Left ventricle myocardium inferior (tissue), 1 donor: ENCODE data around the gene PCDHGA10. TPM values are rescaled to one million over a fixed set of nuclear protein-coding genes. Genes with fewer than 3 reads are reported as not detected.

Experiments used
- DNase-seq: peaks from one replicate; pipeline ENCODE4 v3.0.0-alpha.2; 2020
- H3K27ac ChIP-seq: fragments of 200-600 bp; replicated peaks from 2 replicates; pipeline ENCODE4 v1.8.0; 2021
- H3K27me3 ChIP-seq: fragments of 200-600 bp; 2 replicates; pipeline ENCODE4 v1.8.0; 2021; ENCODE audit warnings: low read depth
- H3K36me3 ChIP-seq: fragments of 200-600 bp; 2 replicates; pipeline ENCODE4 v1.8.0; 2021
- H3K4me1 ChIP-seq: fragments of 200-600 bp; 2 replicates; pipeline ENCODE4 v1.8.0; 2021
- H3K4me3 ChIP-seq: fragments of 200-600 bp; 2 replicates; pipeline ENCODE4 v1.8.0; 2021; ENCODE audit warnings: mild to moderate bottlenecking, moderate library complexity
- H3K9me3 ChIP-seq: fragments of 200-600 bp; replicated peaks from 2 replicates; pipeline ENCODE4 v1.8.0; 2021
- CTCF ChIP-seq: fragments of 200-600 bp; IDR thresholded peaks from 2 replicates; pipeline ENCODE4 v1.8.0; 2021; ENCODE audit warnings: antibody characterized with exemption, mild to moderate bottlenecking, borderline replicate concordance
- intact Hi-C: fragments of 100-400 bp; cut with micrococcal nuclease; formaldehyde crosslinking; loops from one replicate; pipeline ENCODE4 v1.11.0; 2022
- long read RNA-seq: library from polyadenylated mRNA; unstranded; transcript quantifications from one replicate; pipeline ENCODE4 v2.0.0, GENCODE V29; 2021
- total RNA-seq: library from RNA; stranded (reverse); fragmentation: NEBNext Ultra II Directional; extraction: Animal tissue kit (Norgen Biotek cat#: 25700); gene quantifications from one replicate; pipeline ENCODE4 v1.2.1, GENCODE V29; 2021
- donor health status: DM: no; HTN: yes; CAD: no; lungs with severe emphysema.

PCDHGA10 gene
- 5.0 TPM for total RNA-seq
- long read RNA-seq = 0 reads

- intact Hi-C loops = loop anchor here (10.0 kb wide), 1 partner anchor 142 kb away; no protein-coding TSS in a partner anchor
- H3K4me3 ChIP-seq = peak within 1 kb of the TSS; percentile 54
- H3K27me3 ChIP-seq = no peaks in the 10 kb centered on the region
- peaks cover 41% of the 10 kb centered on the region for H3K36me3 ChIP-seq
- peaks cover 99% of the 10 kb centered on the region for H3K9me3 ChIP-seq
- peak within 1 kb of the TSS; percentile 50 for H3K27ac ChIP-seq
- no peak for DNase-seq
- H3K4me1 ChIP-seq = peaks cover 46% of the 10 kb centered on the region
- TF ChIP-seq CTCF = peak; percentile 66
These were observed at the start of gene PCDHGA10 for GRCh38 chr5:141412854-141413539. PCDHGA10 (plus strand) TSS chr5:141412987; CDS start chr5:141413176, 189 bp downstream.

DNA sequence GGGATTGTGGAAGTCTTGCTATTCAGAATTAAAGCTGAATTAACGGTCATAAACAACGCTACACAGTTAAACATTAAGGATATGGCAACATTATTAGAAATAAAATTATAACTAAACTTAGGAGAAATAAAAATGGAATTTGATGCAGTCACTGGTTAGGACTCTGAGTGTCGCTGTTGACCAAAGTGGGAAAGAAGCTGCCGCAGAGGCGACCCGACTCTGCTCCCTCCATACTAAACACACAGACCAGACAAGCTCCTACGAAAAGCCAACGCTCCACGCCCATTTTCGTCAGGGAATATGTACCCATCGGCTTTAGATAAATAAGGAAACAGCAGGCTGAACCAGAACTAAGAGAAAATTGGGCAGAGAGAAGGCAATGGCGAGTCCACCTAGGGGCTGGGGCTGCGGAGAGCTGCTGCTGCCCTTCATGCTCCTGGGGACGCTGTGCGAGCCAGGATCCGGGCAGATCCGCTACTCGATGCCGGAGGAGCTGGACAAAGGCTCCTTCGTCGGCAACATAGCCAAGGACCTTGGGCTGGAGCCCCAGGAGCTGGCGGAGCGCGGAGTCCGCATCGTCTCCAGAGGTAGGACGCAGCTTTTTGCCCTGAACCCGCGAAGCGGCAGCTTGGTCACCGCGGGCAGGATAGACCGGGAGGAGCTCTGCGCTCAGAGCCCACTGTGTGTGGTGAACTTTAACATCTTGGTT lies 48.7 kb upstream of the PCDHGA10 start, which contains the start of gene PCDHGA5:
Gene PCDHGA5, plus strand, starts transcription at position 211 of the 709 bp plus-strand sequence. Its CDS starts 169 bp downstream, at position 380.
- peaks cover 98% of the 10 kb centered on the region for H3K9me3 ChIP-seq
- H3K27me3 ChIP-seq = no peaks in the 10 kb centered on the region
- H3K4me3 ChIP-seq = peak within 1 kb of the TSS; percentile 47
- DNase-seq = no peak
- peak within 1 kb of the TSS; percentile 45 for H3K27ac ChIP-seq
- peak; percentile 51 for TF ChIP-seq CTCF
- intact Hi-C loops = no loop called here
- peaks cover 30% of the 10 kb centered on the region for H3K36me3 ChIP-seq
- peaks cover 42% of the 10 kb centered on the region for H3K4me1 ChIP-seq

DNA sequence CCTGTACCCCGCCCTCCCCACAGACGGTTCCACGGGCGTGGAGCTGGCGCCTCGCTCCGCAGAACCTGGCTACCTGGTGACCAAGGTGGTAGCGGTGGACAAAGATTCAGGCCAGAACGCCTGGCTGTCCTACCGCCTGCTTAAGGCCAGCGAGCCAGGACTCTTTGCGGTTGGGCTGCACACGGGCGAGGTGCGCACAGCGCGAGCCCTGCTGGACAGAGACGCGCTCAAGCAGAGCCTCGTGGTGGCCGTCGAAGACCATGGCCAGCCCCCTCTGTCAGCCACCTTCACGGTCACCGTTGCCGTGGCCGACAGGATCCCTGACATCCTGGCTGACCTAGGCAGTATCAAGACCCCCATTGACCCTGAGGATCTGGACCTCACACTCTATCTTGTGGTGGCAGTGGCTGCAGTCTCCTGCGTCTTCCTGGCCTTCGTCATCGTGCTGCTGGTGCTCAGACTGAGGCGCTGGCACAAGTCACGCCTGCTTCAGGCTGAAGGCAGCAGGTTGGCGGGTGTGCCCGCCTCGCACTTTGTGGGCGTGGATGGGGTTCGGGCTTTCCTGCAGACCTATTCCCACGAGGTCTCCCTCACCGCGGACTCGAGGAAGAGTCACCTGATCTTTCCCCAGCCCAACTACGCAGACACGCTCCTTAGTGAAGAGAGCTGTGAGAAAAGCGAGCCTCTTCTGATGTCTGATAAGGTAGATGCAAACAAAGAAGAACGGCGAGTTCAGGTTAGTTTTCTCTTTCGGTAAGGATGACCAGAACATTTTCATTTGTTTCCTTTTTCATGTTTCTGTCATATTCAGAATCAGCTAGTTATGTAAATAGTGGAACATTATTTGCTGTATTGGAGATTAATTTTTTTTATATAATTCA lies 46.5 kb upstream of the PCDHGA10 start:
- no peak for DNase-seq
- H3K36me3 ChIP-seq = peaks cover 30% of the 10 kb centered on the region
- H3K9me3 ChIP-seq = peaks cover 98% of the 10 kb centered on the region
- peaks cover 43% of the 10 kb centered on the region for H3K4me1 ChIP-seq
- H3K4me3 ChIP-seq = no peak overlapping the region
- no peaks in the 10 kb centered on the region for H3K27me3 ChIP-seq
- no peak for TF ChIP-seq CTCF
- intact Hi-C loops = no loop called here
- no peak overlapping the region for H3K27ac ChIP-seq

GRCh38 chr5:141369994-141370848 lies 42.6 kb upstream of the PCDHGA10 start, which contains the start of gene PCDHGB3:
PCDHGB3 (plus strand) TSS chr5:141370242; CDS start chr5:141370395, 153 bp downstream.
- peaks cover 59% of the 10 kb centered on the region for H3K4me1 ChIP-seq
- H3K36me3 ChIP-seq = peaks cover 39% of the 10 kb centered on the region
- H3K4me3 ChIP-seq = peak within 1 kb of the TSS; percentile 57
- H3K9me3 ChIP-seq = peaks cover 99% of the 10 kb centered on the region
- H3K27me3 ChIP-seq = no peaks in the 10 kb centered on the region
- H3K27ac ChIP-seq = peak within 1 kb of the TSS; percentile 66
- intact Hi-C loops = no loop called here
- DNase-seq = peak; percentile 56
- TF ChIP-seq CTCF = peak; percentile 64
